IMR-90 (cell line): ENCODE data around the gene EPS15. TPM values are rescaled to one million over a fixed set of nuclear protein-coding genes. Genes with fewer than 3 reads are reported as not detected.

Experiments used
- ATAC-seq: fragments of 200-7000 bp; cut with Tn5 transposase; 2 replicates; pipeline ENCODE4 v1.9.1; 2020; ENCODE audit warnings: low read depth, mild to moderate bottlenecking, moderate library complexity
- BruUV-seq: library from RNA; stranded (reverse); fragments of 400-500 nt; replicated peaks from 2 replicates; lab custom pipeline; 2021; lab: Mats Ljungman, UMichigan
- CTCF ChIA-PET: fragments of 300-600 bp; formaldehyde crosslinking; extraction: SDS; loops from one replicate; lab custom pipeline; 2021; ENCODE audit warnings: antibody characterized with exemption; lab: Yijun Ruan, JAX
- POLR2A ChIA-PET: fragments of 300-600 bp; sonication (Branson Sonifier 250); formaldehyde crosslinking; loops from one replicate; lab custom pipeline; 2022; ENCODE audit warnings: antibody characterized with exemption; ENCODE audit not compliant: unreplicated experiment; lab: Charles Lee
- DNase-seq: peaks from one replicate; pipeline ENCODE4 v3.0.0; 2013
- H2AFZ ChIP-seq: replicated peaks from 2 replicates; pipeline ENCODE3; 2013; ENCODE audit warnings: low read length, mild to moderate bottlenecking; ENCODE audit not compliant: poor library complexity
- H2AK5ac ChIP-seq: 2 replicates; pipeline ENCODE4 v1.6.1; 2013; ENCODE audit warnings: low read depth, low read length, inconsistent platforms
- H2AK9ac ChIP-seq: replicated peaks from 2 replicates; pipeline ENCODE3; 2013; ENCODE audit warnings: mild to moderate bottlenecking, low read depth, low read length, moderate library complexity; ENCODE audit not compliant: poor library complexity
- H2BK120ac ChIP-seq: 2 replicates; pipeline ENCODE4 v1.6.1; 2013; ENCODE audit warnings: low read depth, low read length, inconsistent platforms
- H2BK15ac ChIP-seq: 3 replicates; pipeline ENCODE4 v1.6.1; 2013; ENCODE audit warnings: low read depth, low read length, inconsistent platforms
- H2BK20ac ChIP-seq: 2 replicates; pipeline ENCODE4 v1.6.1; 2013; ENCODE audit warnings: low read depth, mild to moderate bottlenecking, inconsistent platforms, low read length, moderate library complexity
- H2BK5ac ChIP-seq: 2 replicates; pipeline ENCODE4 v1.6.1; 2013; ENCODE audit warnings: mild to moderate bottlenecking, low read depth, low read length, inconsistent platforms; ENCODE audit not compliant: poor library complexity, severe bottlenecking
- H3K14ac ChIP-seq: replicated peaks from 2 replicates; pipeline ENCODE4 v1.6.1; 2013; ENCODE audit warnings: low read depth, low read length, inconsistent platforms
- H3K18ac ChIP-seq: 2 replicates; pipeline ENCODE4 v1.6.1; 2013; ENCODE audit warnings: low read depth, low read length, control low read depth
- H3K23ac ChIP-seq: 2 replicates; pipeline ENCODE4 v1.6.1; 2013; ENCODE audit warnings: low read depth, low read length, inconsistent platforms
- H3K27ac ChIP-seq: 2 replicates; pipeline ENCODE4 v1.5.1; 2013; ENCODE audit warnings: mild to moderate bottlenecking, control low read depth, low read length; ENCODE audit not compliant: insufficient read depth
- H3K27me3 ChIP-seq: 2 replicates; pipeline ENCODE4 v1.6.1; 2013; ENCODE audit warnings: low read length; ENCODE audit not compliant: control insufficient read depth, insufficient read depth
- H3K36me3 ChIP-seq: 2 replicates; pipeline ENCODE4 v1.6.1; 2013; ENCODE audit warnings: low read length, mixed read lengths; ENCODE audit not compliant: control insufficient read depth, insufficient read depth
- H3K4ac ChIP-seq: 2 replicates; pipeline ENCODE4 v1.6.1; 2013; ENCODE audit warnings: low read depth, low read length, inconsistent platforms
- H3K4me1 ChIP-seq: 2 replicates; pipeline ENCODE4 v1.6.1; 2013; ENCODE audit warnings: low read length, mixed read lengths; ENCODE audit not compliant: control insufficient read depth, insufficient read depth
- H3K4me2 ChIP-seq: 2 replicates; pipeline ENCODE4 v1.6.1; 2013; ENCODE audit warnings: low read depth, mild to moderate bottlenecking, control low read depth, low read length, moderate library complexity
- H3K4me3 ChIP-seq: 2 replicates; pipeline ENCODE4 v1.5.1; 2013; ENCODE audit warnings: low read depth, mild to moderate bottlenecking, control low read depth, low read length, moderate library complexity; ENCODE audit not compliant: insufficient read depth
- H3K56ac ChIP-seq: 2 replicates; pipeline ENCODE4 v1.6.1; 2013; ENCODE audit warnings: low read length, inconsistent platforms; ENCODE audit not compliant: insufficient read depth; ENCODE audit errors: extremely low read depth
- H3K79me1 ChIP-seq, 2 experiments: 2 replicates each; pipeline ENCODE4 v1.6.1; 2013; ENCODE audit warnings: low read length in 2 of 2, inconsistent platforms in 1 of 2, low read depth in 1 of 2
- H3K9ac ChIP-seq: 2 replicates; pipeline ENCODE4 v1.6.1; 2013; ENCODE audit warnings: low read depth, low read length, control low read depth
- H3K9me1 ChIP-seq: 2 replicates; pipeline ENCODE4 v1.6.1; 2013; ENCODE audit warnings: low read length, inconsistent platforms; ENCODE audit not compliant: insufficient read depth
- H3K9me3 ChIP-seq: 2 replicates; pipeline ENCODE4 v1.6.1; 2013; ENCODE audit warnings: low read length; ENCODE audit not compliant: control insufficient read depth, insufficient read depth
- H4K20me1 ChIP-seq: 2 replicates; pipeline ENCODE4 v1.6.1; 2013; ENCODE audit warnings: low read length, inconsistent platforms; ENCODE audit not compliant: insufficient read depth
- H4K5ac ChIP-seq: 2 replicates; pipeline ENCODE4 v1.6.1; 2013; ENCODE audit warnings: mild to moderate bottlenecking, low read depth, low read length, control low read depth
- H4K8ac ChIP-seq, 2 experiments: 2 replicates each; pipeline ENCODE4 v1.6.1; 2013; ENCODE audit warnings: low read depth in 2 of 2, low read length in 2 of 2, control low read depth in 1 of 2, inconsistent platforms in 1 of 2
- H4K91ac ChIP-seq: 2 replicates; pipeline ENCODE4 v1.6.1; 2013; ENCODE audit warnings: low read depth, low read length, inconsistent platforms; ENCODE audit not compliant: insufficient read depth
- BHLHE40 ChIP-seq: fragments of 150-350 bp; IDR thresholded peaks from 2 replicates; pipeline ENCODE4 v1.6.1; 2016; ENCODE audit warnings: mild to moderate bottlenecking, low read depth, low read length
- CEBPB ChIP-seq: IDR thresholded peaks from 2 replicates; pipeline ENCODE4 v1.6.1; 2012; ENCODE audit warnings: low read depth, low read length, improper control_type of control experiment
- CHD1 ChIP-seq: IDR thresholded peaks from 2 replicates; pipeline ENCODE4 v1.6.1; 2012; ENCODE audit warnings: low read depth, low read length, improper control_type of control experiment
- ELK1 ChIP-seq: fragments of 150-350 bp; IDR thresholded peaks from 2 replicates; pipeline ENCODE4 v1.6.1; 2016; ENCODE audit warnings: low read depth, mild to moderate bottlenecking, low read length, moderate library complexity, borderline replicate concordance
- FOS ChIP-seq: fragments of 150-350 bp; IDR thresholded peaks from 2 replicates; pipeline ENCODE4 v1.6.1; 2016; ENCODE audit warnings: low read depth, low read length
- MAFK ChIP-seq: IDR thresholded peaks from 2 replicates; pipeline ENCODE4 v1.6.1; 2012; ENCODE audit warnings: low read depth, low read length, improper control_type of control experiment
- MXI1 ChIP-seq: IDR thresholded peaks from 2 replicates; pipeline ENCODE4 v1.6.1; 2012; ENCODE audit warnings: low read depth, mild to moderate bottlenecking, low read length, moderate library complexity, borderline replicate concordance
- NFE2L2 ChIP-seq: fragments of 150-350 bp; IDR thresholded peaks from 2 replicates; pipeline ENCODE4 v1.6.1; 2016; ENCODE audit warnings: low read depth, mild to moderate bottlenecking, low read length
- POLR2A ChIP-seq: IDR thresholded peaks from 2 replicates; pipeline ENCODE4 v1.6.1; 2012; ENCODE audit warnings: mild to moderate bottlenecking, low read depth, low read length
- RAD21 ChIP-seq: IDR thresholded peaks from 2 replicates; pipeline ENCODE4 v1.6.1; 2012; ENCODE audit warnings: low read length, improper control_type of control experiment
- RCOR1 ChIP-seq: IDR thresholded peaks from 2 replicates; pipeline ENCODE4 v1.6.1; 2012; ENCODE audit warnings: mild to moderate bottlenecking, low read length, improper control_type of control experiment; ENCODE audit not compliant: insufficient replicate concordance
- RFX5 ChIP-seq: IDR thresholded peaks from 2 replicates; pipeline ENCODE4 v1.8.0; 2012; ENCODE audit warnings: low read depth, mild to moderate bottlenecking, low read length, moderate library complexity
- USF2 ChIP-seq: fragments of 150-350 bp; IDR thresholded peaks from 2 replicates; pipeline ENCODE4 v1.6.1; 2017; ENCODE audit warnings: mild to moderate bottlenecking, antibody characterized with exemption, low read length, low read depth
- WGBS, 2 experiments: methylation state at CpG; one replicate each; pipeline versions ENCODE4 v1.1.5 to v1.1.7; 2013; ENCODE audit warnings: missing lambda C conversion rate in 2 of 2; ENCODE audit not compliant: insufficient read length in 1 of 2; ENCODE audit errors: extremely low coverage in 2 of 2; 5-methylcytosine and 5-hydroxymethylcytosine counted together
- dilution Hi-C: fragments of 300-500 bp; cut with HindIII; formaldehyde crosslinking; loops from one replicate; pipeline ENCODE4 v1.14.3; 2018; ENCODE audit warnings: low sequenced_read_pairs; ENCODE audit not compliant: unreplicated experiment
- in situ Hi-C: fragments of 300-500 bp; cut with MboI; formaldehyde crosslinking; loops from 3 replicates; pipeline ENCODE4 v1.14.3; 2019; ENCODE audit warnings: low sequenced_read_pairs, inconsistent platforms, mixed read lengths
- intact Hi-C: fragments of 100-400 bp; cut with micrococcal nuclease; formaldehyde crosslinking; loops from 2 replicates; pipeline ENCODE4 v1.10.0; 2022
- polyA plus RNA-seq, 3 experiments: library from polyadenylated mRNA; depleted of rRNA; stranded (reverse); fragments of >200 nt; gene quantifications; 2 replicates each; pipeline ENCODE4 v1.2.3, GENCODE V29; 2012; ENCODE audit warnings: low replicate concordance in 1 of 3
- total RNA-seq: library from RNA; depleted of rRNA; stranded (reverse); fragments of >200 nt; gene quantifications from 2 replicates; pipeline ENCODE4 v1.2.3, GENCODE V29; 2012

EPS15 gene
- total and polyA plus RNA-seq, 2 of the 4 experiments (the other 2 are of a cell fraction): 17.6 to 38.0 TPM

GRCh38 chr1:51380936-51381335, 138.1 kb downstream of the EPS15 start:
- H3K9me3 ChIP-seq: peaks cover 4% of the 10 kb centered on the region; the same call in 1 of the 2 replicates
- H3K9ac ChIP-seq: no peak overlapping the region
- H4K5ac ChIP-seq: no peak overlapping the region
- H3K4me1 ChIP-seq: no peaks in the 10 kb centered on the region
- no peak overlapping the region for H2BK15ac ChIP-seq
- dilution Hi-C loops (no loop called here), in situ Hi-C loops (no loop called here), intact Hi-C loops (no loop called here)
- H4K91ac ChIP-seq: no peak overlapping the region
- no peaks in the 10 kb centered on the region for H4K20me1 ChIP-seq
- H3K27ac ChIP-seq: no peak overlapping the region
- 100% methylated on average over 1 of the region's 1 CpG; no CpG with 5 or more reads in 1 of the 2 experiments for WGBS, 2 experiments
- H3K14ac ChIP-seq: no peak overlapping the region
- H3K27me3 ChIP-seq: no peaks in the 10 kb centered on the region
- BruUV-seq: no TSS peak
- H4K8ac ChIP-seq: no peak overlapping the region
- ATAC-seq (no peak), DNase-seq (no peak)
- H2AK9ac ChIP-seq: no peak overlapping the region
- POLR2A ChIA-PET: no interaction called here
- H3K23ac ChIP-seq: no peak overlapping the region
- peaks cover 5% of the 10 kb centered on the region for H3K36me3 ChIP-seq
- no peak overlapping the region for H3K18ac ChIP-seq
- no peak overlapping the region for H2AFZ ChIP-seq
- TF ChIP-seq POLR2A: no peak
- no peak for TF ChIP-seq CEBPB
- TF ChIP-seq RCOR1: no peak
- no peak for TF ChIP-seq BHLHE40
- TF ChIP-seq ELK1: no peak
- TF ChIP-seq FOS: no peak
- TF ChIP-seq CHD1: no peak
- no peak for TF ChIP-seq USF2
- TF ChIP-seq MAFK: no peak
- no peak for TF ChIP-seq RAD21
- no peak for TF ChIP-seq MXI1
- TF ChIP-seq RFX5: no peak
- TF ChIP-seq NFE2L2: no peak
- no peak overlapping the region for H2BK120ac ChIP-seq
- no peak overlapping the region for H3K4ac ChIP-seq
- H3K9me1 ChIP-seq: no peaks in the 10 kb centered on the region
- no peak overlapping the region for H2BK20ac ChIP-seq
- peaks cover 0 to 3% of the 10 kb centered on the region in 2 experiments; a peak in 1 of 4 replicates for H3K79me1 ChIP-seq
- no peak overlapping the region for H3K4me3 ChIP-seq
- H3K56ac ChIP-seq: no peak overlapping the region
- no peak overlapping the region for H3K4me2 ChIP-seq
- H2AK5ac ChIP-seq: no peak overlapping the region
- no peak overlapping the region for H2BK5ac ChIP-seq
- CTCF ChIA-PET: no interaction called here
